HG02981 (cell line): ENCODE results near the gene GMEB1.
"Not testable (repeated sequence)": the region's sequence is repeated elsewhere in the genome, so short reads cannot be mapped to it uniquely, and the experiment has no call there.

ENCODE experiments used
- ATAC-seq: cut with Tn5 transposase; IDR thresholded peaks from one replicate; pipeline ENCODE4 v1.9.1; 2021; ENCODE audit warnings: mild to moderate bottlenecking, moderate library complexity; ENCODE audit not compliant: unreplicated experiment

The GMEB1 gene

DNA sequence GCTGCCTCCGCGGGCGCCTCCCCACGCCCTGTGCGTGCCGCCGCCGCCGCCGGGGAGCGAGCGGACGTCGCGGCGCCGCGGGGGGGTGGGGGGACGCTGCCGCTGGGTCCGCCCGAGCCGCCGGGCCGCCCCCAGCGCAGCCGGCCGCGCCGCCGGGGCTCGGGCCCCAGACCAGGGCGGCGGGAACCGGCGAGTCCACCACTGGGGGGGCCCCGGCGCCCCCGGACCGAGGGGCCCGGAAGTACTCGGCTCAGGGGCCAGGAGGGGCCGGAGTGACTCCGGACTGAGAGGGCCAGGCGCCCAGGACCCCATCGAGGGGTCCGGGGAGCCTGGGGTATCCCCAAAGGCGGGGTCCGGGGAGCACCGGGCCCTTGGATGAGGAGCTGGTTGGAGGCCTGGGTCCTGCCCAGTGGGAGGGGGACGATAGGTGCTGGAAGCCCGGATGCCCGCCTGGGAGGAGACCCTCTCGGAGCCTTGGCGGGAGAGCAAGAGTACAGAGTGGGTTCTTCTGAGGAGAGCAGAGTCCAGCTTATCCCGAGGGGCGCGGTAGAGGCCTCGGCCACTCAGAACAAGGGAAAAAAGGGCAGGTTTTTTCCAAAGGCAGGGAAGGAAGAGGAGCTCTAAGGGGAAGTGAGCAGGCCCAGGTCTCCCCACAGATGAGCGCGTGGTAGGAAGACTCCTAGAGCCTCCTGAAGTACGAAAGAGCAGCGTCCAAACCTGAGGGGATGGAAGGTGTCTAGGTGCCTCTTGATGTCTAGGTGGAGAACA lies 556 bp downstream of the GMEB1 start:
- peak; percentile 45 for ATAC-seq

DNA sequence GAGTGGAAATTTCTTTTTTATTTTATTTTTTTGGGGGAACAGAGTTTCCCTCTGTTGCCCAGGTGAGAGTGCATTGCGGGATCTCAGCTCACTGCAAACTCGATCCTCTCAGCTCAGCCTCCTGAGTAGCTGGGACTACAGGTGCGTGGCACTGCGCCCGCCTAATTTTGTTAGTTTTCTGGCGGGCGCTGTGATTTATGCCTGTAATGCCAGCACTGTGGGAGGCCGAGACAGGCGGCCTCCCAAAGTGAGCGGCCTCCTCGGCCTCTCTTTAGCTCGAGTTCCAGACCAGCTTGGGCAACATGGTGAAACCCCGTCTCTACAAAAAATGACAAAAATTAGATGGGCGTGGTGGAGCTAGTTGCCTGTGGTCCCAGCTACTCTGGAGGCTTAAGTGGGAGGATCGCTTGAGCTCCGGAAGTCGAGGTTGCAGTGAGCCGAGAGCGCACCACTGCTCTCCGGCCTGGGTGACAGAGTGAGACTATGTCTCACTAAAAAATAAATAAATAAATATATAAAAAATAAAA lies 2.7 kb downstream of the GMEB1 start:
- no peak for ATAC-seq

DNA sequence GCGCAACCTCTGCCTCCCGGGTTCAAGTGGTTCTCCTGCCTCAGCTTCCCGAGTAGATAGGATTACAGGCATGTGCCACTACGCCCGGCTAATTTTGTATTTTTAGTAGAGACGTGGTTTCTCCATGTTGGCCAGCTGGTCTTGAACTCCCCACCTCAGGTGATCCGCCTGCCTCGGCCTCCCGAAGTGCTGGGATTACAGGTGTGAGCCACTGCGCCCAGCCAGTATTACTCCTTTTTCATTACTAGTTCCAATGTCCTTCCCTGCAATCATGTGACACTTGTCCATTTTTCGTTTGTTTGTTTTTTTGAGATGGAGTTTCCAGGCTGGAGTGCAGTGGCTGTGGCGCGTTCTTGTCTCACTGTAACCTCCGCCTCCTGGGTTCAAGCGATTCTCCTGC lies 4.4 kb downstream of the GMEB1 start:
- not testable (repeated sequence) for ATAC-seq

DNA sequence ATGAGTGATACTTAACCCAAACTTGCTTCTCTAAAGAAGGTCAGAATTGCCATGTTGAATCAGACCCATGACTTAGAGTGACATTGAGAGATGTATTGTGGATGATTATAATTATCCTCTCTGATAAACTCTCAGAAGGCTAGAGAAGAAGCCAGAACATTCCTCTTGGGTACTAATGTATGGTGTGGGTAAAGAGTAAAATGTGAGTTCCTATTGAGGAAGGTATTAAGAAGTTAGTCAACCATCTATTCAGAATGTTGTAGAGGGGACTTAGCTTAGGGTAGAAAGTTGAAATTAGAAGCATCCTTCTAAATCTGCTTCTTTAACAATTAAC lies 7.3 kb downstream of the GMEB1 start:
- no peak for ATAC-seq

DNA sequence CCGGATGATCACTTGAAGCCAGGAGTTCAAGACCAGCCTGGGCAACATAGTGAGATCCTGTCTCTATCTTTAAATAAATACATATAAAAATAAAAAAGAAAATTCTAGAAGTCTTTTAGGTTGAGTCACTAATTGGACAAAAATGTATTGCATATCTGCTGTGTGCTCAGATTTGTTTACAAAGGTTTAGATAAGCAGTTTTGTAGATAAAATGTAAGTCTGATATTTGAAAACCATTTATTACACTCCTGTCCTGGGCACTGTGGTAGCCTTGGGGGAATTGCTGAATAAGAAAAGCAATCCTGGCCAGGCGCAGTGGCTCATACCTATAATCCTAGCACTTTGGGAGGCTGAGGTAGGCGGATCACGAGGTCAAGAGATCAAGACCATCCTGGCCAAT lies 11.6 kb downstream of the GMEB1 start:
- ATAC-seq, result no peak

- ATAC-seq, result no peak
These were observed 14.3 kb downstream of the GMEB1 start for GRCh38 chr1:28682840-28683239.

DNA sequence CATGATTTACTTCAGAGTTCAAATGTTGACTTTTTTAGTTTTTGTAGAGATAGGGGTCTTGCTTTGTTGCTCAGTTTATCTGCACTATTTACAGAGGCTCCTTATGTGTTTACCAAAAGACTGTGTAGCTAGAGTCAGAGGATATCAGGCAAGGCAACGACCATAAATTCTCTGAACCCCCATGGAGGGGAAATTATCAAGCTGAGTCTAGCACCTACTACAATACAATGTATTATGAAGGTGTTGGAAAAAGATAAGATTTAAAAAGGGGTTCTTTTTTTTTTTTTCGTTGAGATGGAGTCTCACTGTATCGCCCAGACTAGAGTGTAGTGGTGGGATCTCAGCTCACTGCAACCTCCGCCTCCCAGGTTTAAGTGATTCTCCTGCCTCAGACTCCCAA lies 16.4 kb downstream of the GMEB1 start:
- ATAC-seq, result no peak

DNA sequence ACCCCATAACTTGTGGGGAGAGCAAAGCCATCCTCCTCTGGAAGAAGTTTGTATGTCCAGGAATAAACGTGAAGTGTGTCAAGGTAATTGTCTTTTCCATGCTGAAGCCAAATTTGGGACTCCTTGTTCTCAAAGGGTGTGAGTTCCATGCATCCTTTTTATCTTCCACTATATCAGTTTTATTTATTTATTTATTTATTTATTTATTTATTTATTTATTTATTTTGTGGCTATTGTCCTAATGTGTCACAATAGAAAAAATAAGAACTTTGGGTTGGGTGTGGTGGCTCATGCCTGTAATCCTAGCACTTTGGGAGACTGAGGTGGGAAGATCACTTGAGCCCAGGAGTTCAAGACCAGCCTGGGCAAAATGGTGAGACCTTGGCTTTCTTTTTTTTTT lies 23.0 kb downstream of the GMEB1 start:
- ATAC-seq, result not testable (repeated sequence)

DNA sequence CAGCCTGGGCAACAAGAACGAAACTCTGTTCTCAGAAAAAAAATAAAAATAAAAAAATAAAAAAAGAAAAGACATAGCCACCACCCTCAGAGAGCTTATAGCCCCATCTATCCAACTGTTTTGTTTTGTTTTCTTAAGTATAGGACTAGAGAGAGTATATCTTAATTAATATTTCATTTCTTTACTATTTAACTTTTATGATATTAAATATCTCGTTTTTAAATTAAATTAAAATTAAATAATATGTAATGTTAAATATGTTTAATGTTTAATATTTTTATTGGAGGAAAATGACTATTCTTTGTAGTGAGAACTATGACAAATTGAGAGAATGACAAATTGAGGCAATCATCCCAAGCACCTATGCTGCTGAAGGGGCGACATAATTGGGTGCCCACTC lies 35.0 kb downstream of the GMEB1 start:
- ATAC-seq, result no peak

DNA sequence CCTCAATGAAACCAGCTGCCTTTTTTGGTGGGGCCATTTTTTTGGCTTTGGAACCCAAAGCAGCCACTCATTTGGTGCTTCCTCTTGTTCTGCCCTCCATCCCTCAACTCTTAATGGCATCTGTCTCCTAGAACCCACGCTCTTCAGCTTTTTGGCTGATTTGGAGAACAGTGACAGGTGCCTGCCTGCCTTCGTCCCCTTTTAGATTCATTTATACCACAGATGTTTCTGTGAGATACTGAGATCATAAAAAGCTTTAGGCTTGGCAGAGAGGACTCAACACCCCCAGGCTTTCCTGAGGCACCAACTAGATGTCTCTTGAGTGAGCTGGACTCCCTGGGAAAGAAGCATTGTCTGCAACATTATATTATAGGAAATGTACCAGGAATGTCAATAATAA lies 47.8 kb downstream of the GMEB1 start:
- no peak for ATAC-seq

GRCh38 chr1:28718166-28718565 lies 49.6 kb downstream of the GMEB1 start:
- ATAC-seq, result no peak

DNA sequence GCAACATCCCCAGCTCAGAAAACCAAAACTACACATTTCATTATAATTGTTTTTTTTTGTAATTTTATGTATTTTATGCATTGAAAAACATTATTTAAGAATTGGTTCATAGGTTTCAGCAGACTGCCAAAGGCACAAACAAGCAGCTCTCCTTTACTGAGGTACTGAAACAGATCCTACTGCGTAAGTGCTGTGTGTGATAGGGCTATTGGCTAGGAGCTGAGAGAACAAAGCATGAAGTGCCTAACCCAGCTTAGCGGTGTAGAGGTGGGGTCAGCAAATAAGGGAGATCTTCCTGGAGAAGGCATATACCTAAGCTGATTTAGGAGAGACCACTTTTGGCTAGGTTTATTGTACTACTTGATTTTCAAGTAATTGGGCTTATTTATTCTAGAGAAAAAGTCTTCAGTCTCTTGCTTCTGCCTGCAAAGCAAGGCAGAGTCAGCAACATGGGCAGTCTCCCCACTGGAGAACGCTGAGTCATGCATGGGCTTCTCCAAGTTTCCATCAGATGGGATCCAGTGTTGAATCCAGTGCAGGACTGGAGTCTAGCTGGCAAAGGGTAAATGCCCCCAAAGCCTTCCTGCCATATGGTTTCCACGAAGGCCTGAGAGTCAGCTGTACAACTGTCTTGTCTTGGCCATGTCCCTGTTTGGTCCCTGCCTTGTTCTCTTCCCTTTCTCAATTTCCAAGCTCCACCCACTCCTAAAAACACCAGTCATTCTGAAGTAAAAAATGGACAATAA lies 50.2 kb downstream of the GMEB1 start:
- no peak for ATAC-seq

- no peak for ATAC-seq
These were observed 50.7 kb downstream of the GMEB1 start for GRCh38 chr1:28719332-28719619.

DNA sequence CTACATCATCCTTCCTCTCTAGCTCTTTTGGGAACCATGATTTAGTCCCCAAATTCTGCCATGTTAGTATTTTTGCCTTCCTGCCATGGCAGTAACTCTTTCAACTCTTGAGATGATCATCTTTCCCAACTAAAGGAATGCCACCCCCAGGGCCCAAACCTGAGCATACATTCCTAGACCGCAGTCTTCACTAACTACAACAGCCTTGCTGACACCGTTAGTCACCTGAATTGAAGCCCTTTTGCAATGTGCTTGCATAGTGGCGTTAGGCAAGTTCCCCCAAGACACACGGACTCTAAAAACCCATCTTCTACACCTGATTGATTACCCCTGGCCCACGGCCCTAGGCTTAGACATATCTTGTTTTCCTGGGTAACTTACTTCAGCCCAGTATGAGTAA lies 51.8 kb downstream of the GMEB1 start:
- ATAC-seq, result no peak

DNA sequence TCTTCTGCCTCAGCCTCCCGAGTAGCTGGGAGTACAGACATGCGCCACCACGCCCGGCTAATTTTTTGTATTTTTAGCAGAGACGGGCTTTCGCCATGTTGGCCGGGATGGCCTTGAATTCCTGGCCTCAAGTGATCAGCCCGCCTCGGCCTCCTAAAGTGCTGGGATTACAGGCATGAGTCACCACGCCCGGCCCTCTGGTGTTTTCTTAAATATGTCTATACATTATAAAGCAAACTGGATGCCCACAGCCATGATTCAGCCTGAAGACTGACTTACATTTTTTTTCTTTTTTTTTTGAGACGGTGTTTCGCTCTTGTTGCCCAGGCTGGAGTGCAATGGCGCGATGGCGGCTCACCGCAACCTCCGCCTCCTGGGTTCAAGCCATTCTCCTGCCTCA lies 53.3 kb downstream of the GMEB1 start:
- ATAC-seq, result not testable (repeated sequence)

DNA sequence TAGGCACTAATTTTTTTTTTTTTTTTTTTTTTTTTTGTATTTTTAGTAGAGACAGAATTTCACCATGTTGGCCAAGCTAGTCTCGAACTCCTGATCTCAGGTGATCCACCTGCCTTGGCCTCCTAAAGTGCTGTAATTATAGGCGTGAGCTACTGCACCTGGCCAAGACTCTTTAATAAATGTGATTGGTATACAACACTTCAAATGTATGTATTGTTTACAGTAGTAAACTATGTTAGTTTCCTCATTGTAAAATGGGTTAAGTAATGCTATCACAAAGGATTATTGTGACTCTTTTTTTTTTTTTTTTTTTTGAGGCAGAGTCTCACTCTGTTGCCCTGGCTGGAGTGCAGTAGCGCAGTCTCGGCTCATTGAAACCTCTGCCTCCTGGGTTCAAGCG lies 56.8 kb downstream of the GMEB1 start:
- not testable (repeated sequence) for ATAC-seq

DNA sequence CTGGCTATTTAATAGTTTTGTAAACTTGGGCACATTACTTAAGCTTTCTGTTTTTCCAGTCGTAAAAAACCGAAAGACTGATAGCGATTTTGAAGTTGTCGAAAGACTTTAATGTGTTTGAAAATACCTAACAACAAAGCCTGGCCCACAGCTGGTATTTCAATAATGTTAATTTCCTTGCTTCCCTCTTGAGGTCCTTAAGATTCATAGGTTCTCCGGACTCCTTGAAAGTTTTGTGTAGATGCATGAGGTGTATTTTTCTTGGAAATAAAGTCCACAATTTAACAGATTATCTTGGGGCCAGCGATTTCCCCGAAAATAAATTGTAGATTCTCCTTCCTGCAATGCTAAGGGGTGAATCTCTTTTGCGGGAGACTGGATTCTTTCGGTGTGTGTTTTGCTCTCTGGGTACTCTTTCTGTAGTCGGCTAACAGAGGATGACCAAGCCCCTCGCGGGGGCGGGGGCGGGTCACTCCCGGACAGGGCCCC lies 67.4 kb downstream of the GMEB1 start:
- ATAC-seq, result no peak

GRCh38 chr1:28736450-28737306 lies 68.1 kb downstream of the GMEB1 start, which contains the start of gene YTHDF2:
TSS of gene YTHDF2 (plus strand) at chr1:28736940. CDS start at chr1:28737121, 181 bp downstream.
- ATAC-seq, result peak; percentile 87

DNA sequence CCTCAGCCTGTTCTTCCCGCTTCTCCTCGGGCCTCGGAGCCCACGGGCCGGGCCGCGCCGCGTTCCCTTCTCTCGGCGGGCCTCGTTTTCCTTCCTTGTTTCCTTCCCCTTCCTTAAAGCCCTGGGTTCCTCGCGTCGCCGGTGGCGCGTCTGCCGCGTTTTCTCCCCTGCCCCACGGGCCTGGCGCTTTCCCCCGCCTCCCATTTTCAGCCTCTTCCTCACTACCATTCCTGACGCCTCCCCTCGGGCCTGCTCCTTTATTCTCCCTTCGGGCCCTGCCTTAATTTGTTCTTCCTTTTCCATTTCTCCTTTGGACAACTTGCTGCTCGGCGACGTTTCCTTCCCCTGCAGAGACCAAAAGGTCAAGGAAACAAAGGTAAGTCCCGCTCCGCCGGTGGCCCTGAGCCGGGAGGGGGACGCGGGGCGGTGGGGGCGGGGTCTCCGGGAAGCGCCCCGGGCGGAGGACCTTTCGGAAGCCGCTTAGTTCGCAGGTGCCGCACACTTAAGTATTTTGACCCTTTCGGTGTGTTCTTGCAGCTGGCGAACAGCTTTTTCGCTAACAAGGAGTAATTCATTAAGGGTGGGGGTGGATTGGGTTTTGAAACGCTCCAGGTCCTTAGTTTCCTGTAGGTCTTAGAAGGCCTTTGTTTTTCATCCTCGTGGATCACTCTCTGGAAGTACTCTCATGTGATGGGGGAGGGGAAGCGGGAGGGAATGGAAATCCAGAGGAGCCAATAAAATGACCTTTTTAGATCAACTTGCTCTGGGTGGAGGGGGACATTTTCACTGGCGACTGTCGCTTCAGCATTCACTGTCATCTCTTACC lies 68.9 kb downstream of the GMEB1 start:
- no peak for ATAC-seq

GRCh38 chr1:28740118-28740517 lies 71.5 kb downstream of the GMEB1 start:
- ATAC-seq, result no peak
